HG03460 (cell line): ENCODE measurements around the gene CAMK2N2.

Experiments used
- ATAC-seq: cut with Tn5 transposase; IDR thresholded peaks from one replicate; pipeline ENCODE4 v1.9.1; 2021; ENCODE audit not compliant: unreplicated experiment

Gene CAMK2N2

GRCh38 chr3:184223946-184224345, 37.4 kb downstream of the CAMK2N2 start:
- no peak for ATAC-seq

DNA sequence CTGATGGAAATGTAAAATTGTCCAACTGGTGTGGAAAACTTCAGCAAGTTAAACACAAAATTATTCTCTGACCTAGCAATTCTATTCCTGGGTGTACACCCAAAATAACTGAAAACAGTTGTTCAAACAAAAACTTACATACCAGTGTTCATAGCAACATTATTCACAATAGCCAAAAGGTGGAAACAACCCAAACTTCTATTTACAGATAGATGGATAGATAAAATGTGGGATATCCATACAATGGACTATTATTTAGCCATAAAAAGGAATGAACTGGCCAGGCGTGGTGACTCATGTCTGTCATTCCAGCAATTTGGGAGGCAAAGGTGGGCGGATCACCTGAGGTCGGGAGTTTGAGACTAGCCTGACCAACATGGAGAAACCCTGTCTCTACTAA, 38.8 kb downstream of the CAMK2N2 start:
- no peak for ATAC-seq

GRCh38 chr3:184218814-184219213, 42.5 kb downstream of the CAMK2N2 start:
- no peak for ATAC-seq

DNA sequence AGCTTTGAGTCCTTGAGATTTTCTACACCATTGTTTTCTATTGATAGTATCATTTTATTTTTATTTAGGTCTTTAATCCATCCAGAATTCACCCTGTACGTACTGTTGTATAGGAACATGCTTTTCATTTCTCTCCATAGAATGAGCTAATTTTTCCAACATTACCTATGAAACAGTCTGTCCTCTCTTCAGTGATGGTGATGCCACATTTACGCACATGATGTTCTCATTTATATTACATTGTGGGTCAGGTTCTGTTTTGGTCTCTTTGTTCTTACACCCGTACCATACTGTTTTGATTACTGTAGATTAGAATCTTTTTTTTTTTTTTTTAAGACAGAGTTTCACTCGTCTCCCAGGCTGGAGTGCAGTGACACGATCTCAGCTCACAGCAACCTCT, 49.6 kb downstream of the CAMK2N2 start:
- ATAC-seq: no peak

DNA sequence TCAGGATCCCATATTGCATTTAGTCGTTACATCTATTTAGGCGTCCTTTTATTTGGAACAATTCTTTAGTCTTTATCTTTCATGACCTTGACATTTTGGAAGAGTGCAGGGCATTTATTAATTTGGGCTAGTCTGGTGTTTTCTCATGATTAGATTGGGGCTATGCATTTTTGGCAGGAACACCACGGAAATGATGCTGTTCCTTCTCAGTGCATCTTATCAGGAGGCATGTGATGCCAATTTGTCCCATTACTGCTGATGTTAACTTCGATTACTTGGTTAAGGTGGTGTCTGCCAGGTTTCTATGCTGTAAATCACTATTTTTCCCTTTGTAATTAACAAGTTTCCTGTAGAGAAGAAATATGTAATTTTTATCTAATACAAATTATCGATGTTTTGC, 50.1 kb downstream of the CAMK2N2 start:
- no peak for ATAC-seq
